Measurements from ENCODE around the gene RAB28. TPM values are rescaled to one million over a fixed set of nuclear protein-coding genes. Genes with fewer than 3 reads are reported as not detected.

Gene RAB28
- total RNA-seq, 1 experiment from 2014 or later = 19.8 TPM

DNA sequence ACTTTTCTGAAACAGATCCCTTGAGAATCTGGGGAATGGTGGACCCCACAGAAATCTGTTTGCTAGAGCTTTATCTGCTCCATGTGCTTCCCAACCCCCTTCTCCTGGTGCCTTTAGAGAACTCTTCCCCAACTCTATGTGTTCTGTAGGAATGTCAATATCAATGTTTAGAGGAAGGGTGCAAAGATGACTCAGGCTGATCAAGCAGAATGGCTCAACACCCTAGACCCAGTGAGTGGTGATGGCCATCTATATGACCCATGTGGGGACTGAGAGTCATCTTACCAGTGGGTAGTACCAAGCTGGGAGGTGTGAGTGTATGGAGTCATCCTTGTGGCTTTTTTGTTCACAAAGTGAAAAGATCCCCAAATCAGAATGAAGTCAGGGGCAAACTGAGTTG lies 143.5 kb downstream of the RAB28 start:
- Histone ChIP-seq H2BK15ac (ENCODE audit: low read depth, low read length) (no peak overlapping the region), H3K18ac (ENCODE audit: insufficient read length, low read depth, low read length) (no peak overlapping the region), H3K27ac (ENCODE audit: insufficient read length, low read depth, low read length) (no peak overlapping the region), H3K79me1 (ENCODE audit: insufficient read depth, low read depth, low read length, poor library complexity, severe bottlenecking) (no peaks in the 10 kb centered on the region), H2BK12ac (ENCODE audit: insufficient read length, low read depth, low read length) (no peak overlapping the region), H4K20me1 (ENCODE audit: control insufficient read depth, insufficient read depth, insufficient read length) (no peaks in the 10 kb centered on the region), H3K27me3 (ENCODE audit: insufficient read depth, low read length) (no peaks in the 10 kb centered on the region), H3K23me2 (ENCODE audit: insufficient read length, low read depth, low read length, poor library complexity, severe bottlenecking) (no peaks in the 10 kb centered on the region), H3K14ac (ENCODE audit: insufficient read depth, low read length) (no peak overlapping the region), H2AFZ (ENCODE audit: low read length) (no peak overlapping the region), H4K8ac (replicated peaks; ENCODE audit: insufficient read length, low read depth, low read length) (no peak overlapping the region), H2AK5ac (ENCODE audit: insufficient read length, low read length) (no peak overlapping the region), H3K9ac (ENCODE audit: extremely low read depth, insufficient read length, low read length) (no peak overlapping the region), H3K9me3 (ENCODE audit: control insufficient read depth, low read depth, low read length) (no peaks in the 10 kb centered on the region), H3K79me2 (ENCODE audit: insufficient read depth, low read length) (no peaks in the 10 kb centered on the region), H3K4ac (ENCODE audit: low read depth, low read length) (no peak overlapping the region), H2BK5ac (ENCODE audit: insufficient read length, low read length) (no peak overlapping the region), H3K4me2 (ENCODE audit: insufficient read depth, insufficient read length, low read length) (no peak overlapping the region), H3K56ac (ENCODE audit: insufficient read length, low read depth, low read length) (no peak overlapping the region), H2BK120ac (ENCODE audit: low read depth, low read length, poor library complexity, severe bottlenecking) (no peak overlapping the region), H2BK20ac (ENCODE audit: low read depth, low read length, poor library complexity, severe bottlenecking) (no peak overlapping the region), H3K4me1 (ENCODE audit: insufficient read depth, low read length) (no peaks in the 10 kb centered on the region), H4K91ac (ENCODE audit: insufficient read length, low read depth, low read length) (no peak overlapping the region), H4K5ac (ENCODE audit: insufficient read length, low read depth, low read length) (no peak overlapping the region), H3T11ph (ENCODE audit: low read length) (no peak overlapping the region), H3K23ac (ENCODE audit: insufficient read length, low read depth, low read length) (no peak overlapping the region)
- Mint-ChIP-seq H3K9me3 (peaks cover 0 to 3% of the 10 kb centered on the region in 2 experiments; a peak in 2 of 5 replicates), H3K36me3 (ENCODE audit: insufficient read depth in 1 of 3, low read depth in 3 of 3) (peaks cover under 1 to 17% (median 11%) of the 10 kb centered on the region in 3 experiments), H3K4me3 (no peak overlapping the region), H3K27ac (no peak overlapping the region; a peak in 1 of 7 replicates), H3K4me1 (peaks cover 3% of the 10 kb centered on the region in 2 experiments), H3K27me3 (ENCODE audit: low read depth) (no peaks in the 10 kb centered on the region)
- TF ChIP-seq, protein P1, sequence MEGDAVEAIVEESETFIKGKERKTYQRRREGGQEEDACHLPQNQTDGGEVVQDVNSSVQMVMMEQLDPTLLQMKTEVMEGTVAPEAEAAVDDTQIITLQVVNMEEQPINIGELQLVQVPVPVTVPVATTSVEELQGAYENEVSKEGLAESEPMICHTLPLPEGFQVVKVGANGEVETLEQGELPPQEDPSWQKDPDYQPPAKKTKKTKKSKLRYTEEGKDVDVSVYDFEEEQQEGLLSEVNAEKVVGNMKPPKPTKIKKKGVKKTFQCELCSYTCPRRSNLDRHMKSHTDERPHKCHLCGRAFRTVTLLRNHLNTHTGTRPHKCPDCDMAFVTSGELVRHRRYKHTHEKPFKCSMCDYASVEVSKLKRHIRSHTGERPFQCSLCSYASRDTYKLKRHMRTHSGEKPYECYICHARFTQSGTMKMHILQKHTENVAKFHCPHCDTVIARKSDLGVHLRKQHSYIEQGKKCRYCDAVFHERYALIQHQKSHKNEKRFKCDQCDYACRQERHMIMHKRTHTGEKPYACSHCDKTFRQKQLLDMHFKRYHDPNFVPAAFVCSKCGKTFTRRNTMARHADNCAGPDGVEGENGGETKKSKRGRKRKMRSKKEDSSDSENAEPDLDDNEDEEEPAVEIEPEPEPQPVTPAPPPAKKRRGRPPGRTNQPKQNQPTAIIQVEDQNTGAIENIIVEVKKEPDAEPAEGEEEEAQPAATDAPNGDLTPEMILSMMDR (conservative IDR thresholded peaks at IDR 0.05) = no peak
- DNase-seq = no peak
